AG20443 (cell line): ENCODE results near the gene FKBP14.
"Not testable (repeated sequence)": the region's sequence is repeated elsewhere in the genome, so short reads cannot be mapped to it uniquely, and the experiment has no call there.

ENCODE experiments used
- DNase-seq: peaks from one replicate; pipeline ENCODE4 v3.0.0; 2012; ENCODE audit warnings: low spot score, mixed read lengths

FKBP14 gene

GRCh38 chr7:29990931-29991330, 35.6 kb downstream of the FKBP14 start:
- no peak for DNase-seq

DNA sequence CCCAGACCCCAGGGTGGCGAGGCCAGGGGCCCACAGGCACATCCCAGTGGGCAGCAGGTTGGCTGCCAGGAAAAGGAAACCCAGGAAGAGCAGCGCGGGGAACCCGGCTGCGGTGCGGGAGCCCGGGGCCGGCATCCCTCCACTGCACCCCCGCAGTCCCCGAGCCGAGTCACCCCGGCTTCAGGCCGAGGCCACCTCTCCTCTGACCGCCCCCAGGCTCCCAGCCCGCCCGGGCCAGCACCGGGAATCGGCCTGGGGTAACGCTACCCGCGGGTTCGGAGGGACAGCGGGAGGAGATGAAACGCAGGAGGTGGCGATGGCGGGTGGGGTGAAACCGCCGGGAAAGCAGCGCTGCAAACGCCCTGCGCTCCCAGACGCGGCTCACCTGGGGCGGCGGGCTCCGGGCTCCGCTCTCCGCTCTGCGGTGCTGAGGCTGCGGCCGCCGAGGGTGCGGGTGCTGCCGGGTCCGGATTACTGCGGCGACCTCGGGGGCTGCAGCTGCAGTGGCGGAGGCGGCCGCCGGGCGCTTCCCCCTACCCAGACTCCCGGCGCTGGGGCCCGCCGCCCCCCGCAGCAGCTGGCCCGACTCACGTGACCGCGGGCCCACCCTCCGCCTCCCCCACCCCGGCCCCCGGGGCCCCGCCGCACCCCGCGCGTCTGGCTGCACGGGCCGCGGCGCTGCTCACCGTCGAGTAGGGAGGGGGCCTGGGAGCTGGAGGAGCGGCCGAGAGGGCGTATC, 37.1 kb downstream of the FKBP14 start, which contains the start of gene SCRN1:
Gene SCRN1 (minus strand): TSS at position 545 of the 739 bp plus-strand sequence. CDS start 20,734 bp downstream, outside the sequence.
- DNase-seq = peak; percentile 88

GRCh38 chr7:29988424-29989256, 37.9 kb downstream of the FKBP14 start:
- DNase-seq = peak; percentile 66

DNA sequence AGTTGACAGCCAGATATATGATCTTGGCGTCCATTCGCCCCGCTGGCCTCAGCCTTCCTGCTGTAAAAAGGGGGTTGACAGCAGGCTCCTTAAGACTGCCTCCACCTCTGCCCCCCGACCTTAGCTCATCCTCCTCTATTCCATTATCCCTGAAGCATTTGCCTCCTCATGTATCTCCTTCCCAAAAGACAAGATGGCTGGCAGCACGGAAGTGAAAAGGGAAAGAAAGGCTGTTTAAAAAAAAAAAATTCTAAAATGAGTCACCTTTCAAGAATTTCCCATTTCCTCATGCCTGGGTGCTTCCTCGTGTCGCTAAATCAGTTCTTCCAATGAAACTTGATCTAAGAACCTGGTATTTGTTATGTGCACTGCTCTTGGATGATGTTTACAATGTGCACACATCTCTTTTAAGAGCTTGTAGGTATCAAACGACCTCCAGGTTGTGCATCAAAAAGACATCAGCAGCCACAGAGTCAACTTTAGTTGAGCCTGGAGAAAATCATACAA, 38.6 kb downstream of the FKBP14 start:
- DNase-seq = peak; percentile 83

DNA sequence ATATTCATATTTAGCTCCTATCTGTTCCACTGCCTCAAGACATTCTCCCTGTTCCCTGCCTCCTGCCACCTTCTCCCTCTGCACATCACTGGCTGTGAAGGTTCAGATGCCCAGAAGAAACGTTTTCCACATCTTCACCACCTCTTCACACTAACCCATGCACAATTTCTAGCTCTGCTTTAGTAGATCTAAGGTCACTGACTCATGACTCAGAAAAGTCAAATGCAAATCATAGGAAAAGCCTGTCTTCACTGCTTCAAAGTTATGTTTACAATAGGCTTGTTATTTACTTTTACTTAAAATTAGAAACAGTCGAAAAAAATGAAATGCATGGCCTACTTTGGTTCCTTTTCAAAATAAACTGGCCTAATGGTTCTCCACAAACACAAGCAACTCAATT, 39.4 kb downstream of the FKBP14 start:
- no peak for DNase-seq

DNA sequence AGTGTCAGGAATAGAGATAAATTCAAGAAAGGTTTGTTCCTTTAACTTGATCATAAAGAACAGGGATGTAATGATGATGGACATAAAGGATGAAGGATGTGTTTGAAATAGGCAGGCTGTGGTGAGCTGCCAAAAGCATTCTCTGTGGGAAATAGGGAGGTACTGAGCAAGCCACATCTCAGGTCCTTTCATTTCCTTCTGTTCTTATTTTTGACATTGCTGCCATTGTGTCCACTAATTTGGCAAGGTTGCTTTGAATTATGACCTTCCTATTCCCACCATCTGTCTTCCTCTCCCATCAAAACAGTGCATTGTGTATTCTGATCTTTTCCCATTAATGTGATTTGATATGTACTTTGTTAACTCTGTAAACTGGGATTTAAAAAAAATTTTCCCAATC, 46.4 kb downstream of the FKBP14 start:
- DNase-seq = no peak

DNA sequence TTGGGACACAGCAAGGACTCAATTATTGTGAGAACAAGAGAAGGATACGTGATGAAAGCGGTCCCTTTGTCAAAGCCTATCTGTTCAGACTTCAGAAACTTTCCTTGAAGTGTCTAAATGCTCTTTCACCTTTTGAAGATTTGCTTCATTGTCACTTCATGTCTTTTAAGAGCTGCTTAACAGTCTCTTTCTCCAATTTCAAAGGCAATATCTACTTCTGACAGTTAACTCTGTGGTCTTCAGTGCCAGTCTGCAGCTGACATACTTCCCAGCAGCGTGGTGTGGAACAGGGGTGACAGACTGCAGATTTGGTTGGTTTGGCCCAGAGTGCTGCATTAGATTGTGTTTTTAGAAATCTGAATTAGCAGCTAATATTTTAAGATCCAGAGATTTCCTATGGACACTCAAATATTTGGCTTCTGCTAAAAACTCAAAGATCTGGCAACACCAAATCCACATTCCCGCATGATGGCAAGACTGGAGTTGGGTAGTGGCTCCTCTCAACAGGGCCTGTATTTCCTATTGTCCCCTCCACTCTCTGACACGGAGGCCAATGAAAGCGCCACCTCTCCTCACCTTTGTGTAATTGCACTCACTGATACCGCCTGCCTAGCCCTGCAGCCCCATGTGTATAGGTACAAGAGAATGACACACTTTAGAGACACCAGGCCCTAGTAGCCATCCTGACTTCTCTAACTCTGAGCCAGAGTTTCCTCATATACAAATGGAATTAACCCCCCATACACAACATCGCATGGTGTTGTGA, 48.4 kb downstream of the FKBP14 start:
- no peak for DNase-seq

DNA sequence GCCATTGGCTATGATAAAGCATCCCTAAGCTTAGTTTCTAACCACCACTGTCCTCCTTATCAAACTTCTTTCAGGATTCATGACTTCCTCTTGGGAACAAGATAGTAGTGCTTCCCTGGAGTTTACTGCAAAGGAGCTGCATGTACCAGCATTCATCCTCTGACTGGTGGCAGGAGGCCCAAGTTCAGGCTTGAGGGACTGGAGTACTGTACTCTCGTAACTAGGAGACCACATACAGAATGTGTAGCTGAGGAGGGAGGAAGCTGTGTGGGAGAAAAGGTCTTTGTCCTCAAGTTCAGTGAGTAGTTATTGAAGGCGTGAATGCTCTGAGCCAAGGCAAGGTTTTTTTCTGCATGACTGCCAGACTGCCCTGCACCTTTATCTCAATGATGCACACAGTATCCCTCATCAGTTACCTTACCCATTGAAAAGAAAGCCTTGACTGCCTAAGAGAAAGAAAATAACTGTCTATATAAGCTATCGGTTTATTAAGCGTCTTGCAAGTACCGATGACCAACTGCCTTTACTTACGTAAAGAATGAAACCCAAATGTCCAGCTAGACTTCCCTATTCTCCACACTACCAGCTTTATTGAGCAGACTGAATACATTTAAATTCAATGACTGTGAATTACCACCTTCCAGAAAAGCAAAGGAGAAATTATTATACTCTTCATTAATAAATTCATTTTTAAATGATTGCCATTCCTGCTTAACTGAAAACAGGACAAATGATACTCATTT, 49.7 kb downstream of the FKBP14 start:
- DNase-seq = no peak

DNA sequence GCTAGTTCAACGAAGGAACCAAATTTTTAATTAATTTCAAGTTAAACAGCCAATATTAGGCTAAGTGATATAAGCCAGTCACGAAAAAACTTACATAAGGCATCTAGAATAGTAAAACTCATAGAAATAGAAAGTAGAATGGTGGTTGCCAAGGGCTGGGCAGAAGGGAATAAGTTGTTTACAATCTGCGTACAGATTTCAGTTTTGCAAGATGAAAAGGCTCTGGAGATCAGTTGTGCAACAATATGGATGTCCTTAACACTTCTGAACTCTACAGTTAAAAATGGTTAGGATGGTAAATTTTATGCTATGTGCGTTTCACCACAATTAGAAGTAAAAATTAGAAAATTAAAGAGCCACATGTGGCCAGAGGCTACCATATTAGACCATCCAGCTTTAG, 50.2 kb downstream of the FKBP14 start:
- no peak for DNase-seq

- DNase-seq = no peak
These were observed 50.9 kb downstream of the FKBP14 start for GRCh38 chr7:29975561-29975960.

DNA sequence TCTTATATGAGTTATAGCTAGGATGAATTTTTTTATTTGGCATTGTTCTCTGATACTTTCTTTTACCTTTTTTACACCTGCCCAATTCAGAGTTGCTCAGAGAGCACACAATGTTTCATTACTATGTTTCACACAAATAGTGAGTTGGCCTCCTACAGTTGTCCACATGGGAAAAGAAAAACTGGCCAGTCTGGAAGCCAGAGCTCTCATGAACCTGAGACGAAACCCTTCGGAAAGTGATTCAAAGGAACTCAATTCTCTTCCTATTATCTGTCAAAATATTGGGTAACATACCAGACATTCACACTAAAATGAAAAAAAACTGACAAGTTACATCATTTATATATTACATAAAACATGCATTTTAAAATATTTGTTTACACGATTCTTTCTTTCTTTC, 52.2 kb downstream of the FKBP14 start:
- no peak for DNase-seq

GRCh38 chr7:29972315-29972669, 54.2 kb downstream of the FKBP14 start:
- no peak for DNase-seq

DNA sequence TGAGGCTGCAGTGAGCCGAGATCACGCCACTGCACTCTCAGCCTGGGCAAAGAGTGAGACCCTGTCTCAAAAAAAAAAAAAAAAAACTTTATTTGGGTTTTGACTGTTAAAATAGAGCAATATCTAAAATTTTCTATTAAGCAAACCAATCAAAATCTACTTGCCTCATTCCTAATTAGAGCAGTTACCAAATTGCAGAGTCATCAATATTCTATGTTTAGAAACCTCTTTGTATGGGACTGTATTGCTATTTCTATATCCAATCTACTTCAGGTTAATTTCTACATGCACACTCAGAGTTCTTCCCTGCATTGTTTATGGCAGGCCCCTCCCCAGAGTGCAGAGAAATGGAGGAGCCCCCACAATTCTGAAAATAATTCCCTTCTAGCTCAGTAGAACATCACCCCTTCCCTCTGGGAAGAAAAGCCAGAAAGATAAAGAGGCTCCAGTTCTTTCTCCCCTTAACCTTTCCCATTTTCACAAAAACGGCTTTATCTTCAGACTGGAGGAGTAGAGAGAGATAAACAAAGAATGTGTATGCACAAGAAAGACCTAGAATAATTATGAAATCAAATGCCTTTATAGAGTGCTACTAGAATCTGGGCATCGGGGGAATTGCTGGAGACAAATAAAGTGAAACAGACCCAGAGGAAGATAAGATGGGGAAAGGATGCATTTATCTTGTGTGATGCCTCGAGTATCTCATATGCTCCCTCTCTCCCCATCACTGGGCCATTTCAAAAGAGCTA, 54.8 kb downstream of the FKBP14 start:
- no peak for DNase-seq

DNA sequence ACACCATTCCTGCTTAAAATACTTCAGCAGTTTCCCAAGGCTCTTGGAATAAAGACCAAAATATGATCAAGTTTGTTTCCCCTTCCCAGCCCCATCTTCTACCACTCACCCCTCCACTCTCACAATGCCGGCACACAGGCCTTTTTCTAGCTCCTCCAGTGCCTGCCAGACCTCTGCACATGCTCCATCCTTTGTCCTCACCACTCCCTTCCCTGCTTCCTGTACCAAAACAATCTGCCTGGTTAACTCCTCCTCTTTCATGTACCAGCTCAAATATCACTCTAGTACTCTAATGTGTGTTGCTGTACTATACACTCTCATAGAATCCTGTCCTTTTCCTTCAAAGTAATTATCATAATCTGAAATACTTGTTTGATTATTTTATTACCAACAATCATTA, 56.3 kb downstream of the FKBP14 start:
- no peak for DNase-seq

- DNase-seq = no peak
These were observed 56.8 kb downstream of the FKBP14 start for GRCh38 chr7:29969738-29970137.

- DNase-seq = no peak
These were observed 57.7 kb downstream of the FKBP14 start for GRCh38 chr7:29968683-29969395.

GRCh38 chr7:29965030-29965429, 61.5 kb downstream of the FKBP14 start:
- no peak for DNase-seq

DNA sequence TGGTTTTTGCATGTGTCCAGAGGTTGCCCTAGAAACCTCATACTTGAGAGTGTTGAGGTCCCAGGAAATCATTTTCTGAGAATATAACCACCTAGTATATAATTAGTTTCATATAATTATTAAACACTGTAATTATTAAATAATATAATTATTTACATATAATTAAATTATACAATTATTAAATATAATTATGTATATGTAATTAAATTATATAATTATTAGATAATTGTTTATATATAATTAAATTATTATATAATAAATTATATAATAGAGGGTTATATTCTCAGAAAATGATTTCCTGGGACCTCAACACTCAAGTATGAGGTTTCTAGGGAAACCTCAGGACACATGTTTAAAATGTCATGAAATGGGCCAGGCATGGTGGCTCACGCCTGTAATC, 64.5 kb downstream of the FKBP14 start:
- no peak for DNase-seq

GRCh38 chr7:29961611-29962010, 64.9 kb downstream of the FKBP14 start:
- DNase-seq = not testable (repeated sequence)
